Duodenal mucosa (tissue), 2 donors: Measurements from ENCODE around the gene OSBPL3.

ENCODE experiments used
- H3K27ac ChIP-seq: one replicate; pipeline ENCODE4 v1.7.0; 2013; ENCODE audit warnings: low read depth, low read length
- H3K27me3 ChIP-seq, 2 donors: one replicate each; pipeline ENCODE4 v1.7.0; 2013; ENCODE audit warnings: low read length in 2 of 2, control low read depth in 1 of 2; ENCODE audit not compliant: insufficient read depth in 2 of 2, control insufficient read depth in 1 of 2
- H3K36me3 ChIP-seq, 2 donors: one replicate each; pipeline ENCODE4 v1.7.0; 2013; ENCODE audit warnings: low read length in 2 of 2, control low read depth in 1 of 2; ENCODE audit not compliant: insufficient read depth in 2 of 2, control insufficient read depth in 1 of 2
- H3K4me1 ChIP-seq, 2 donors: one replicate each; pipeline ENCODE4 v1.7.0; 2013; ENCODE audit warnings: low read length in 2 of 2, control low read depth in 1 of 2; ENCODE audit not compliant: insufficient read depth in 2 of 2, control insufficient read depth in 1 of 2
- H3K4me3 ChIP-seq, 2 donors: one replicate each; pipeline ENCODE4 v1.7.0; 2013; ENCODE audit warnings: low read length in 2 of 2, low read depth in 1 of 2
- H3K9ac ChIP-seq, 2 donors: one replicate each; pipeline ENCODE4 v1.7.0; 2013; ENCODE audit warnings: low read length in 2 of 2, low read depth in 1 of 2
- H3K9me3 ChIP-seq, 2 donors: one replicate each; pipeline ENCODE4 v1.7.0; 2013; ENCODE audit warnings: low read length in 2 of 2, control low read depth in 1 of 2; ENCODE audit not compliant: control insufficient read depth in 1 of 2

The OSBPL3 gene

GRCh38 chr7:24828891-24829661 lies 150.9 kb downstream of the OSBPL3 start:
- peaks cover 0 to 4% of the 10 kb centered on the region in 2 donors for H3K36me3 ChIP-seq
- H3K4me3 ChIP-seq, result no peak overlapping the region
- H3K27ac ChIP-seq, result no peak overlapping the region
- no peaks in the 10 kb centered on the region for H3K27me3 ChIP-seq
- H3K9ac ChIP-seq, result no peak overlapping the region
- H3K4me1 ChIP-seq, result peaks cover 59 to 64% of the 10 kb centered on the region in 2 donors
- no peaks in the 10 kb centered on the region for H3K9me3 ChIP-seq

GRCh38 chr7:24827589-24827988 lies 152.4 kb downstream of the OSBPL3 start:
- Histone ChIP-seq H3K4me1 (peaks cover 59 to 62% of the 10 kb centered on the region in 2 donors), H3K9me3 (no peaks in the 10 kb centered on the region), H3K27ac (no peak overlapping the region), H3K36me3 (peaks cover 0 to 4% of the 10 kb centered on the region in 2 donors), H3K4me3 (no peak overlapping the region), H3K9ac (no peak overlapping the region), H3K27me3 (no peaks in the 10 kb centered on the region)

GRCh38 chr7:24827027-24827426 lies 153.0 kb downstream of the OSBPL3 start:
- Histone ChIP-seq H3K4me3 (no peak overlapping the region), H3K9me3 (no peaks in the 10 kb centered on the region), H3K9ac (no peak overlapping the region), H3K4me1 (peaks cover 59 to 60% of the 10 kb centered on the region in 2 donors), H3K27ac (peak overlapping the region; percentile 60), H3K27me3 (no peaks in the 10 kb centered on the region), H3K36me3 (peaks cover 0 to 4% of the 10 kb centered on the region in 2 donors)

DNA sequence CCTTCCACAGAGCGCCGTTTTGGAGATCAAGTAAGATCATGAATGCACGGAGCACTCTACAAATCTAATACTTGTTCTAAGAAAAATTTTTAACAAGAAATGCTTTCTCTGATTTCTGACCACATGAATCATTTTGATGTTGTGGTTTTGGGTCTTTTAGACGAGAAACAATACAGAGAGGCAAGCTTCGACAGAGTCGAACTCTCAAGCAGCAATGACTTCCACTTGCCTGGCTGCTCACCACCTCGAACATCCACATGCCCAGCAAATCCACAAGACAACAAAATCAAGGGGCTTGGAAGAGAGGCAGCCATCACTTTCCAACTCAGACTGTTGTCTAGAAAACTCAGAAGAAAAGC lies 153.3 kb downstream of the OSBPL3 start:
- H3K9me3 ChIP-seq, result no peaks in the 10 kb centered on the region
- peak overlapping the region in 1 of 2 donors; percentile 28 for H3K4me3 ChIP-seq
- H3K36me3 ChIP-seq, result peaks cover 0 to 4% of the 10 kb centered on the region in 2 donors
- no peaks in the 10 kb centered on the region for H3K27me3 ChIP-seq
- H3K9ac ChIP-seq, result peak overlapping the region in 1 of 2 donors; percentile 43
- peak overlapping the region; percentile 60 for H3K27ac ChIP-seq
- H3K4me1 ChIP-seq, result peaks cover 61 to 64% of the 10 kb centered on the region in 2 donors

- Histone ChIP-seq H3K27me3 (no peaks in the 10 kb centered on the region), H3K4me3 (peak overlapping the region; percentile 40 to 54), H3K9ac (peak overlapping the region in 1 of 2 donors; percentile 43), H3K4me1 (peaks cover 66% of the 10 kb centered on the region in 2 donors), H3K27ac (peak overlapping the region; percentile 60), H3K36me3 (peaks cover 0 to 4% of the 10 kb centered on the region in 2 donors), H3K9me3 (no peaks in the 10 kb centered on the region)
Measured at GRCh38 chr7:24825931-24826661, 153.9 kb downstream of the OSBPL3 start.

GRCh38 chr7:24825381-24825794 lies 154.6 kb downstream of the OSBPL3 start:
- Histone ChIP-seq H3K9ac (no peak overlapping the region), H3K27ac (no peak overlapping the region), H3K4me3 (peak overlapping the region in 1 of 2 donors; percentile 40), H3K9me3 (no peaks in the 10 kb centered on the region), H3K36me3 (peaks cover 0 to 4% of the 10 kb centered on the region in 2 donors), H3K27me3 (no peaks in the 10 kb centered on the region), H3K4me1 (peaks cover 64 to 66% of the 10 kb centered on the region in 2 donors)

GRCh38 chr7:24824896-24825295 lies 155.1 kb downstream of the OSBPL3 start:
- H3K27ac ChIP-seq, result no peak overlapping the region
- H3K4me1 ChIP-seq, result peaks cover 59 to 61% of the 10 kb centered on the region in 2 donors
- H3K36me3 ChIP-seq, result peaks cover 0 to 3% of the 10 kb centered on the region in 2 donors
- H3K9me3 ChIP-seq, result no peaks in the 10 kb centered on the region
- H3K27me3 ChIP-seq, result no peaks in the 10 kb centered on the region
- H3K9ac ChIP-seq, result no peak overlapping the region
- H3K4me3 ChIP-seq, result peak overlapping the region in 1 of 2 donors; percentile 40

DNA sequence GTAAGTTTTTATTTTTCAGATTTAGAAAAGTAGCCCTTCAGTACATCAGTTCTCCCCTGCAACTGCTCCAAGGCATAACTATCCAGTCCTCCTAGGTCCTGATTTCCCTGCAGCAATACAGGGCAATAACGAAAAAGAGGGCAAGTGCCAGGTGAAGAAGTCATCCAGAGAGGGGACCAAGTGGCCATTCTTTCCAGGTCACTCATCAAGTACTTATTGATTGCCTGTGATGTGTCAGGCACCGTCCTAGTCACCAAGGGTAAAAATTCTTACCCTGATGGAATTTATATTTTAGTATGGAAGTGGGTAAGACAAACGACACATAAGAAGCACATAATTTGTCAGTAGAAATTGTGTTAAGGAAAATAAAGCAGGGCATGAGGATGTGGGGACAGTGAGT lies 155.6 kb downstream of the OSBPL3 start:
- Histone ChIP-seq H3K27ac (no peak overlapping the region), H3K4me1 (peaks cover 54 to 58% of the 10 kb centered on the region in 2 donors), H3K27me3 (no peaks in the 10 kb centered on the region), H3K36me3 (no peaks in the 10 kb centered on the region), H3K9ac (no peak overlapping the region), H3K9me3 (no peaks in the 10 kb centered on the region), H3K4me3 (no peak overlapping the region)

GRCh38 chr7:24821754-24822054 lies 158.3 kb downstream of the OSBPL3 start:
- Histone ChIP-seq H3K4me1 (peaks cover 36 to 39% of the 10 kb centered on the region in 2 donors), H3K9ac (peak overlapping the region; percentile 36 to 38), H3K4me3 (no peak overlapping the region), H3K27me3 (no peaks in the 10 kb centered on the region), H3K27ac (peak overlapping the region; percentile 36), H3K9me3 (no peaks in the 10 kb centered on the region), H3K36me3 (no peaks in the 10 kb centered on the region)

GRCh38 chr7:24821045-24821753 lies 158.8 kb downstream of the OSBPL3 start:
- Histone ChIP-seq H3K4me1 (peaks cover 31 to 34% of the 10 kb centered on the region in 2 donors), H3K36me3 (peaks cover 0 to under 1% of the 10 kb centered on the region in 2 donors), H3K27ac (peak overlapping the region; percentile 36), H3K9me3 (no peaks in the 10 kb centered on the region), H3K27me3 (no peaks in the 10 kb centered on the region), H3K9ac (peak overlapping the region; percentile 36 to 38), H3K4me3 (no peak overlapping the region)
